ENCODE data around the gene UXS1.

The UXS1 gene

GRCh38 chr2:106075048-106075447 lies 119.1 kb downstream of the UXS1 start:
- TF ChIP-seq CTCF (IDR thresholded peaks at IDR 0.05; ENCODE audit: low read depth, low read length) = no peak
- DNase-seq (ENCODE audit: low read depth in 2 of 2) = no peak
- H3K4me3 ChIP-seq (replicated peaks in 1 of 2; ENCODE audit: low read depth in 2 of 2, low read length in 2 of 2) = no peak overlapping the region

GRCh38 chr2:106073678-106074406 lies 120.3 kb downstream of the UXS1 start:
- DNase-seq (ENCODE audit: low read depth in 2 of 2) = no peak
- no peak for TF ChIP-seq CTCF (IDR thresholded peaks at IDR 0.05; ENCODE audit: low read depth, low read length)
- H3K4me3 ChIP-seq (replicated peaks in 1 of 2; ENCODE audit: low read depth in 2 of 2, low read length in 2 of 2) = no peak overlapping the region

GRCh38 chr2:106070181-106070580 lies 123.9 kb downstream of the UXS1 start:
- no peak for TF ChIP-seq CTCF (IDR thresholded peaks at IDR 0.05; ENCODE audit: low read depth, low read length)
- DNase-seq (ENCODE audit: low read depth in 2 of 2) = no peak
- H3K4me3 ChIP-seq (replicated peaks in 1 of 2; ENCODE audit: low read depth in 2 of 2, low read length in 2 of 2) = no peak overlapping the region

- TF ChIP-seq CTCF (IDR thresholded peaks at IDR 0.05; ENCODE audit: low read depth, low read length) = no peak
- DNase-seq (ENCODE audit: low read depth in 2 of 2) = no peak
- H3K4me3 ChIP-seq (replicated peaks in 1 of 2; ENCODE audit: low read depth in 2 of 2, low read length in 2 of 2) = no peak overlapping the region
Observed at GRCh38 chr2:106068451-106068850, 125.7 kb downstream of the UXS1 start.

- TF ChIP-seq CTCF (IDR thresholded peaks at IDR 0.05; ENCODE audit: low read depth, low read length) = no peak
- H3K4me3 ChIP-seq (replicated peaks in 1 of 2; ENCODE audit: low read depth in 2 of 2, low read length in 2 of 2) = peak overlapping the region in 1 of 2 donors; percentile 21
- DNase-seq (ENCODE audit: low read depth in 2 of 2) = no peak
Observed at GRCh38 chr2:106065983-106066820, 127.9 kb downstream of the UXS1 start.

GRCh38 chr2:106065268-106065982 lies 128.7 kb downstream of the UXS1 start:
- TF ChIP-seq CTCF (IDR thresholded peaks at IDR 0.05; ENCODE audit: low read depth, low read length) = no peak
- peak overlapping the region; percentile 4 to 21 for H3K4me3 ChIP-seq (replicated peaks in 1 of 2; ENCODE audit: low read depth in 2 of 2, low read length in 2 of 2)
- no peak for DNase-seq (ENCODE audit: low read depth in 2 of 2)
